SK-N-SH (cell line): ENCODE measurements around the gene DOCK3. TPM values are rescaled to one million over a fixed set of nuclear protein-coding genes. Genes with fewer than 3 reads are reported as not detected.
"Not testable (repeated sequence)": the region's sequence is repeated elsewhere in the genome, so short reads cannot be mapped to it uniquely, and the experiment has no call there.

ENCODE experiments used
- CTCF ChIA-PET: fragments of 300-600, 350-600 bp; formaldehyde crosslinking; extraction: SDS; loops from one replicate; lab custom pipeline; 2021; lab: Yijun Ruan, JAX
- POLR2A ChIA-PET: fragments of 350-600 bp; sonication (Branson Sonifier 250); formaldehyde crosslinking; extraction: SDS; loops from one replicate; lab custom pipeline; 2020; ENCODE audit warnings: antibody characterized with exemption, inconsistent platforms; lab: Yijun Ruan, JAX
- DNase-seq: peaks from one replicate; pipeline ENCODE4 v3.0.0; 2012
- H2AFZ ChIP-seq: fragments of 200-600 bp; sonication (generic); 2 replicates; pipeline ENCODE4 v1.8.1; 2016; ENCODE audit warnings: antibody characterized with exemption, mild to moderate bottlenecking, low read depth
- H3F3A ChIP-seq: fragments of 200-600 bp; sonication (generic); replicated peaks from 2 replicates; pipeline ENCODE3; 2016; ENCODE audit warnings: antibody characterized with exemption, mild to moderate bottlenecking; ENCODE audit not compliant: insufficient read depth
- H3K27ac ChIP-seq, 2 experiments: fragments of 200-500 bp in 1 of 2; fragments of 200-600 bp in 1 of 2; sonication (Bioruptor generic) in 1 of 2; sonication (generic), shearing (Covaris generic) in 1 of 2; 2 replicates each; pipeline versions ENCODE4 v1.5.1 to v1.6.1; 2014 to 2016; ENCODE audit warnings: low read depth in 2 of 2, inconsistent platforms in 1 of 2, low read length in 1 of 2, mild to moderate bottlenecking in 1 of 2, mixed read lengths in 1 of 2
- H3K27me3 ChIP-seq: fragments of 200-600 bp; sonication (generic), shearing (Covaris generic); 2 replicates; pipeline ENCODE4 v1.6.1; 2016; ENCODE audit warnings: mixed run types; ENCODE audit not compliant: insufficient read depth
- H3K36me3 ChIP-seq, 2 experiments: fragments of 200-500 bp in 1 of 2; fragments of 200-600 bp in 1 of 2; sonication (Bioruptor generic) in 1 of 2; sonication (generic) in 1 of 2; replicated peaks in 1 of 2; 2 replicates each; pipeline versions ENCODE3 to v1.5.1; 2014 to 2016; ENCODE audit warnings: low read length in 1 of 2, mild to moderate bottlenecking in 1 of 2; ENCODE audit not compliant: insufficient read depth in 2 of 2, control insufficient read depth in 1 of 2
- H3K4me1 ChIP-seq, 2 experiments: fragments of 200-500 bp in 1 of 2; fragments of 200-600 bp in 1 of 2; sonication (Bioruptor generic) in 1 of 2; sonication (generic), shearing (Covaris generic) in 1 of 2; 2 replicates each; pipeline versions ENCODE4 v1.5.1 to v1.6.1; 2014 to 2016; ENCODE audit warnings: low read depth in 1 of 2, low read length in 1 of 2, mixed run types in 1 of 2; ENCODE audit not compliant: insufficient read depth in 2 of 2, control insufficient read depth in 1 of 2
- H3K4me2 ChIP-seq: fragments of 200-600 bp; sonication (generic), shearing (Covaris generic); 2 replicates; pipeline ENCODE4 v1.6.1; 2017; ENCODE audit warnings: mixed run types
- H3K4me3 ChIP-seq, 2 experiments: fragments of 200-500 bp in 1 of 2; fragments of 200-600 bp in 1 of 2; sonication (Bioruptor generic) in 1 of 2; sonication (generic), shearing (Covaris generic) in 1 of 2; 2 replicates each; pipeline versions ENCODE4 v1.5.1 to v1.8.1; 2014 to 2016; ENCODE audit warnings: low read depth in 2 of 2, inconsistent platforms in 1 of 2, low read length in 1 of 2, mild to moderate bottlenecking in 1 of 2, mixed read lengths in 1 of 2, moderate library complexity in 1 of 2
- H3K79me2 ChIP-seq: fragments of 200-600 bp; sonication (generic); 2 replicates; pipeline ENCODE4 v1.8.1; 2017; ENCODE audit warnings: mild to moderate bottlenecking; ENCODE audit not compliant: insufficient read depth
- H3K9ac ChIP-seq: fragments of 200-600 bp; sonication (generic); 2 replicates; pipeline ENCODE4 v1.6.1; 2017; ENCODE audit warnings: mixed run types
- H3K9me2 ChIP-seq: fragments of 200-600 bp; sonication (generic); 2 replicates; pipeline ENCODE4 v1.6.1; 2017; ENCODE audit warnings: mixed run types
- H3K9me3 ChIP-seq: fragments of 200-600 bp; sonication (generic); 2 replicates; pipeline ENCODE4 v1.6.1; 2017; ENCODE audit warnings: mixed run types, mild to moderate bottlenecking, moderate library complexity
- H4K20me1 ChIP-seq: fragments of 200-600 bp; sonication (generic); 2 replicates; pipeline ENCODE4 v1.6.1; 2017; ENCODE audit warnings: mild to moderate bottlenecking, mixed run types; ENCODE audit not compliant: insufficient read depth
- ELF1 ChIP-seq: IDR thresholded peaks from 2 replicates; pipeline ENCODE4 v1.4.0; 2012
- EP300 ChIP-seq, 2 experiments: IDR thresholded peaks; 2 replicates each; pipeline versions ENCODE4 v1.4.0 to v1.6.1; 2012; ENCODE audit warnings: borderline replicate concordance in 1 of 2, low read depth in 1 of 2, low read length in 1 of 2
- EZH2phosphoT487 ChIP-seq: fragments of 200-600 bp; sonication (generic); IDR thresholded peaks from 2 replicates; pipeline ENCODE4 v1.6.1; 2017; ENCODE audit warnings: low read depth, mixed run types, mild to moderate bottlenecking, antibody characterized with exemption, moderate library complexity, borderline replicate concordance
- FOSL2 ChIP-seq: IDR thresholded peaks from 2 replicates; pipeline ENCODE4 v1.4.0; 2012; ENCODE audit warnings: low read depth, mild to moderate bottlenecking, moderate library complexity, borderline replicate concordance
- GATA2 ChIP-seq: sonication (generic); formaldehyde crosslinking; IDR thresholded peaks from 2 replicates; pipeline ENCODE4 v1.5.0; 2020; ENCODE audit warnings: mild to moderate bottlenecking, missing genetic modification reagents
- IRF3 ChIP-seq: fragments of 150-350 bp; IDR thresholded peaks from 2 replicates; pipeline ENCODE4 v1.6.1; 2016; ENCODE audit warnings: mild to moderate bottlenecking, low read depth, low read length
- MEF2A ChIP-seq: IDR thresholded peaks from 2 replicates; pipeline ENCODE4 v1.4.0; 2012; ENCODE audit warnings: low read depth, borderline replicate concordance
- MXI1 ChIP-seq: IDR thresholded peaks from 2 replicates; pipeline ENCODE4 v1.6.1; 2012; ENCODE audit warnings: mild to moderate bottlenecking, low read depth, low read length, improper control_type of control experiment
- NFIC ChIP-seq: IDR thresholded peaks from 2 replicates; pipeline ENCODE4 v1.4.0; 2012; ENCODE audit warnings: borderline replicate concordance
- PBX3 ChIP-seq: IDR thresholded peaks from 2 replicates; pipeline ENCODE4; 2012
- RAD21 ChIP-seq: IDR thresholded peaks from 2 replicates; pipeline ENCODE4 v1.6.1; 2012; ENCODE audit warnings: mild to moderate bottlenecking, low read length
- RCOR1 ChIP-seq: fragments of 150-350 bp; IDR thresholded peaks from 2 replicates; pipeline ENCODE4 v1.6.1; 2017; ENCODE audit warnings: antibody characterized with exemption, low read length
- SIN3A ChIP-seq: IDR thresholded peaks from 2 replicates; pipeline ENCODE4 v1.6.1; 2012; ENCODE audit warnings: low read depth, mild to moderate bottlenecking, low read length, moderate library complexity, borderline replicate concordance
- SMC3 ChIP-seq: IDR thresholded peaks from 2 replicates; pipeline ENCODE4 v1.6.1; 2012; ENCODE audit warnings: low read depth, low read length, improper control_type of control experiment
- TCF12 ChIP-seq: IDR thresholded peaks from 2 replicates; pipeline ENCODE4 v1.4.0; 2012
- TEAD4 ChIP-seq: IDR thresholded peaks from 2 replicates; pipeline ENCODE4 v1.4.0; 2012; ENCODE audit warnings: mild to moderate bottlenecking, borderline replicate concordance; ENCODE audit not compliant: insufficient read depth
- USF1 ChIP-seq: IDR thresholded peaks from 2 replicates; pipeline ENCODE4 v1.4.0; 2012; ENCODE audit warnings: low read depth, borderline replicate concordance
- ZBTB33 ChIP-seq: IDR thresholded peaks from 2 replicates; pipeline ENCODE4 v1.4.0; 2012; ENCODE audit warnings: low read depth, borderline replicate concordance
- WGBS: methylation state at CpG from one replicate; pipeline ENCODE4 v1.1.6; 2017; ENCODE audit warnings: low lambda C conversion rate; 5-methylcytosine and 5-hydroxymethylcytosine counted together
- polyA plus RNA-seq, 3 experiments: library from polyadenylated mRNA; depleted of rRNA; stranded (reverse); fragments of >200 nt; gene quantifications; 2 replicates each; pipeline ENCODE4 v1.2.3, GENCODE V29; 2012

The DOCK3 gene
- polyA plus RNA-seq, 1 of the 3 experiments (the other 2 are of a cell fraction): 0.05 TPM

GRCh38 chr3:50873376-50874157, 198.8 kb downstream of the DOCK3 start:
- H3K9me3 ChIP-seq: no peaks in the 10 kb centered on the region
- TF ChIP-seq RAD21 (no peak), MXI1 (no peak), MEF2A (no peak), TCF12 (no peak), SMC3 (no peak), IRF3 (no peak), PBX3 (no peak), USF1 (no peak), EZH2phosphoT487 (no peak), ELF1 (no peak), GATA2 (no peak), NFIC (no peak), EP300 (IDR thresholded peaks at IDR 0.05; ENCODE audit: borderline replicate concordance in 1 of 2, low read depth in 1 of 2, low read length in 1 of 2) (no peak), ZBTB33 (no peak), RCOR1 (no peak), FOSL2 (no peak), TEAD4 (no peak), SIN3A (no peak)
- no peaks in the 10 kb centered on the region for H3K9me2 ChIP-seq
- DNase-seq: no peak
- H3K79me2 ChIP-seq: no peaks in the 10 kb centered on the region
- H3K4me2 ChIP-seq: no peak overlapping the region
- H3F3A ChIP-seq: no peaks in the 10 kb centered on the region
- H4K20me1 ChIP-seq: no peaks in the 10 kb centered on the region
- H3K27me3 ChIP-seq: no peaks in the 10 kb centered on the region
- 17% methylated on average over 3 of the region's 3 CpGs for WGBS
- no peaks in the 10 kb centered on the region for H3K36me3 ChIP-seq
- H2AFZ ChIP-seq: no peak overlapping the region
- ChIA-PET POLR2A (no interaction called here), CTCF (interaction anchor here (1.2 to 1.5 kb wide), 2 partner anchors 13 to 23 kb away, joined by 3 to 5 read pairs; no protein-coding TSS in a partner anchor)
- no peaks in the 10 kb centered on the region for H3K4me1 ChIP-seq
- H3K4me3 ChIP-seq: no peak overlapping the region
- no peak overlapping the region for H3K9ac ChIP-seq
- no peak overlapping the region for H3K27ac ChIP-seq

- H3K4me2 ChIP-seq, H3K27me3 ChIP-seq, DNase-seq, H3K4me1 ChIP-seq, H3F3A ChIP-seq, H4K20me1 ChIP-seq, H3K4me3 ChIP-seq, POLR2A ChIA-PET, H2AFZ ChIP-seq, H3K9me3 ChIP-seq, H3K9me2 ChIP-seq, H3K9ac ChIP-seq, H3K79me2 ChIP-seq, H3K27ac ChIP-seq, H3K36me3 ChIP-seq: not testable (repeated sequence)
- CTCF ChIA-PET: interaction anchor here (0.6 to 0.7 kb wide), 2 partner anchors 33 to 358 kb away, joined by 3 read pairs; no protein-coding TSS in a partner anchor
- WGBS: 21% methylated on average over 7 of the region's 7 CpGs
Measured at GRCh38 chr3:50874876-50875275, 200.1 kb downstream of the DOCK3 start.
